GM20000 (cell line): ENCODE measurements around the gene TGM3.

Experiments used
- DNase-seq: peaks from one replicate; pipeline ENCODE4 v3.0.0; 2012; ENCODE audit warnings: low spot score
- TF ChIP-seq, protein P1 (sequence below): IDR thresholded peaks from 2 replicates; pipeline ENCODE4 v1.5.1; 2012; ENCODE audit warnings: mild to moderate bottlenecking, control low read depth; ENCODE audit errors: extremely low read depth, missing control alignments

The TGM3 gene

DNA sequence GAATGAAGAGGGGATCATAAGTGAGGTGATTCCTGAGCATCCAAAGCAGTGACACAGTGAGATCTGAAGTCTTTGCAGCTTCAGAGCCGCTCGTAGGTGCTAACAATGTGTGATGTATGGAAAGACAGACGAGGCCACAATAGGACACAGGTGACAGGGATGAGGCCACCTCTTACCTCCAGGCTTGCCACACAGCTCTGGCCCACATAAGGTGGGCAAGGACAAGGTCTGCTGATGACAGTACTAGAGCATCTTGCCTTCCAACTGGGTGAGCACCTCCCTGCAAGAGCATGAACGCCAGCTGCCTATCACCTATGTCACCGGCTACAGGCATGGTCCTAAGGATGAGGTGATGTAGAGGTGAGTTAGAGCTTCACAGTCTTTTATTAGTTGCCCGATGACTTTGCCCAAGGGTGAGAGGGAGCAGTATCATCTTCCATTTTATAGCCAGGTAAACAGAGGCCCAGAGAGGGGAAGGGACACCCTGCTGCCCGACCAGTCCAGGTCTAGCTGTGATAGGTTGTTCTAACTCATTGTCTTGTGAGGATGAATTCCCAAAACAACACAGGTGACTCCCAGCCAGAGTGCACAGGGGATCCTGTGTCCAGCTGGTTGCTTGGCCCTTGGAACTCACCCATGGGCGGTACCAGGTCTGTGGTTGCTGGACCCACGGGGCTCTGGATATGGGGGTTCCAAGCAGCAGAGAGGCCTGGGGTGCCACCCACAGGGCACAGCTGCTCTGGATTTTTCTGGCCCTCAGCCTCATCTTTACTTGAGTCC lies 78.7 kb downstream of the TGM3 start:
- TF ChIP-seq, protein P1, sequence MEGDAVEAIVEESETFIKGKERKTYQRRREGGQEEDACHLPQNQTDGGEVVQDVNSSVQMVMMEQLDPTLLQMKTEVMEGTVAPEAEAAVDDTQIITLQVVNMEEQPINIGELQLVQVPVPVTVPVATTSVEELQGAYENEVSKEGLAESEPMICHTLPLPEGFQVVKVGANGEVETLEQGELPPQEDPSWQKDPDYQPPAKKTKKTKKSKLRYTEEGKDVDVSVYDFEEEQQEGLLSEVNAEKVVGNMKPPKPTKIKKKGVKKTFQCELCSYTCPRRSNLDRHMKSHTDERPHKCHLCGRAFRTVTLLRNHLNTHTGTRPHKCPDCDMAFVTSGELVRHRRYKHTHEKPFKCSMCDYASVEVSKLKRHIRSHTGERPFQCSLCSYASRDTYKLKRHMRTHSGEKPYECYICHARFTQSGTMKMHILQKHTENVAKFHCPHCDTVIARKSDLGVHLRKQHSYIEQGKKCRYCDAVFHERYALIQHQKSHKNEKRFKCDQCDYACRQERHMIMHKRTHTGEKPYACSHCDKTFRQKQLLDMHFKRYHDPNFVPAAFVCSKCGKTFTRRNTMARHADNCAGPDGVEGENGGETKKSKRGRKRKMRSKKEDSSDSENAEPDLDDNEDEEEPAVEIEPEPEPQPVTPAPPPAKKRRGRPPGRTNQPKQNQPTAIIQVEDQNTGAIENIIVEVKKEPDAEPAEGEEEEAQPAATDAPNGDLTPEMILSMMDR = no peak
- no peak for DNase-seq

DNA sequence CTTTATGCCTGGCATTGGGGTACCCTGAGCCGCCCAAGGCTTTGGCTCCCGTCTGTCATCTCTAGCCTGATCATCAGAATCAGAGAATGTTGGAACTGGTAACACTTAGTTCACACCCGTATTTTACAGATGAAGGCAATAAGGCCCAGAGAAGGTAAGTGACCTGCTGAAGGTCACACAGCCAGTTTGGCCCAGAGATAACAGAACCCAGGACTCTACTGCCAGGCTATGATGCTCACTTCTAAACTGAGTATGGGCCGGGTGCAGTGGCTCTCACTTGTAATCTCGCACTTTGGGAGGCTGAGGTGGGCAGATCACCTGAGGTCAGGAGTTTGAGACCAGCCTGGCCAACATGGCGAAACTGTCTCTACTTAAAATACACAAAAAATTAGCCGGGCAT lies 83.1 kb downstream of the TGM3 start:
- DNase-seq = no peak
- TF ChIP-seq, protein P1 = no peak

DNA sequence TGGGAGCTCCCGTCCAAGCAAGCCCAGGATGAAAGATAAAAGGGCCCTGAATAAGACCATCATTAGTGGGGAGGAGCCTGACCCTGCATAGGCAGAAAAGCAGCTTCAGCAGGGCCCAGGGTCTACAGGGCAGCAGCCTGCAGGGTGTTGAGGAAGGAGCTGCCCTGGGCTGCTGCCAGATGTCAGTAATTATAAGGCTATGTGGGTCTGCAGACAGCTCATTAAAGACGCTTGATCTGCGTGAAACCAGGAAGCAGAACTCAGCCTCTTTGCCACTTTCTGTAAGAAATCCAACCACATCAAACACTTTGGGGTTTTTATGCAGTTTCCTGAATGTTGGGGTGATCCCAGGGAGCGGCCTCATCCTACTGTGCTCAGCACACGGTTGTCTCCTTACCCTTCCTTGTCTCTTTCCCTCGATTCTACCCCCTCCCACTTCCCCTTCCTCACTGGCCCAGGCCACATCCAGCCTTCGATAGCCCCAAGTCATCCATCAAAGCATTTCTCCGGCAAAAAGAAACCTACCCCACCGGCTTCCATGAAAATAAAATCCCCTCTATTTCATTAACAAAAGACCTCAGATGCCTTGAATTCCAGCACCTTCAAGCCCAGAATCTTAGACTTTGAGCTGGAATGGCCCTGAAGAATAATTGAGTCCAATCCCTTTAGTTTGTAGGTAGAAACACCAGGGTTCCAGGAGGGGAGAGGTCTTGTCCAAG lies 83.9 kb downstream of the TGM3 start:
- no peak for DNase-seq
- TF ChIP-seq, protein P1 = no peak

DNA sequence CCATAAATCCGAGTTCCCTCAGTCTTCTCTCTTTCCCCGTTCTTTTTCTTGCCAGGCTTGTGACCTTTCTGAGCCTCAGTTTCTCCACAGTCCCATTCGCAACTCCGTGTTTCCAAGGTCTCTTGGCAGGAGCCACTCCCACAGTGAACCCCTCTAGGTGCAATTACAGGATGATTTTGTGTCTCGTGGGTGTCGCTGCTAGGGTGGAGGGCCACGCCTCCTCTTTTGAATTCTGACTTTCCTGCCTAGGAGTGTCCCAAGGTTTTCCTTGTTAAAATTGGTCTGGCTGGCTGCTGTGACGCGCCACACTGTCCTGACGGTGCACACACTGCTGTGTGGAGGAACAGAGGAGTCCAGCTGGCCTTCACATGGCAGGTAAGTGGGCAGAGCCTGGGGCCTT lies 84.8 kb downstream of the TGM3 start, which contains the start of gene TGM6:
TSS of gene TGM6 (plus strand) at position 301 of the 400 bp plus-strand sequence. CDS start at position 369, 68 bp downstream.
- DNase-seq = no peak
- TF ChIP-seq, protein P1 = no peak

DNA sequence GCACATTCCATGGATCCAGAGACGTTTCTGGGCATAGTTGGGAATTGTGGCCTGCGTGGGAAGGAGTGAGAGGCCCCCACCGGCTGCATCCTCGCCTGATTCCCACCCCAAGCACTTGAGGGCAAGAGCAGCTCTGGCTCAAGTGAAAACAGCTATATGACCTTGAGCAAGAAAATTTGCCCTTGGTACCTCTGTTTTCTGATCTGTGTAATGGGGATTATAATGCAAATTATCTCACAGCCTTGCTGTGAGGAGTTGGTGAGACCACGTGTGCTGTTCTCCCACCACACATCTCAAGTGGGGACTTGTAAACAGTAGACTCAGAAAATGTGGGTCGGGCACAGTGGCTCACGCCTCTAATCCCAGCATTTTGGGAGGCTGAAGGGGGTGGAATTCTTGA lies 85.5 kb downstream of the TGM3 start:
- TF ChIP-seq, protein P1 = no peak
- no peak for DNase-seq

DNA sequence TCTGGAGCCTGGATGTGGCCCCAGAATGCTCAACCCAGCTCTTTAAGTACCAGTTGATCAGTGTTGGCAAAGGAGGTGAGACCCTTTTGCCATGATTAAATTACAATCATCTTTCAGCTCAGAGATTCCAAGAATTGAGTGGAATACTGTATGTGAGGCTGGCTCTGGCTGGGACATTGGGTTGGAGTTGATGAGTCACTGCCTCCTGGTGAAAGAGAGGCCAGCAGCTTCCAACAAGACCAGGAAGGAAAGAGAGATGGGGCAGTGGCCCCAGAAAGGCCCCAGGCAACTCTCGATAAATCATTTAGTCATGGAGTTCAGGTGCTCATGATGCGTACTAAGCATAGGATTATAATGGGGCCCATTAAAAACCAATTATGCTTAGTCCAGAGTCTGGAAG lies 87.0 kb downstream of the TGM3 start:
- DNase-seq = no peak
- TF ChIP-seq, protein P1 = no peak

DNA sequence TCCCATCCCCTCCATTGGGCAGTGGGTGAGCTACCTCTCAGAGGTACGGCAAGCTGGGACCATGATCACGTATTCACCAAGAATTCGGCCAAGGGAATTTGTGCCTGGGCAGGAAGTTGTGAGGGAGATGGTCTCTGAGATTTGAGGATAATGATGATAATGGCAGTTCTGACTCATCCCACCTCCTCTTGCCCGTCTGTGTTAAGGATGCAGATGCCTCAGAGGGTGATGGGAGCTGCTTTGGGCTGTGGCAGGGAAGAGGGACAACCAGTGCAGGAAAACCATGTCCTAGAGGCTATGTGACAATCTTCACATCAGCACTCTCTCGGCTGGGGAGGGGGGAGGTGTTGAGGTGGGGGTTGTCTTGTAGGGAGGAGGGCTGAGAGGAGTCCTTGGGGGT lies 89.2 kb downstream of the TGM3 start:
- DNase-seq = no peak
- TF ChIP-seq, protein P1 = no peak
